ENCODE results near the gene SPOCK1.

Gene SPOCK1

DNA sequence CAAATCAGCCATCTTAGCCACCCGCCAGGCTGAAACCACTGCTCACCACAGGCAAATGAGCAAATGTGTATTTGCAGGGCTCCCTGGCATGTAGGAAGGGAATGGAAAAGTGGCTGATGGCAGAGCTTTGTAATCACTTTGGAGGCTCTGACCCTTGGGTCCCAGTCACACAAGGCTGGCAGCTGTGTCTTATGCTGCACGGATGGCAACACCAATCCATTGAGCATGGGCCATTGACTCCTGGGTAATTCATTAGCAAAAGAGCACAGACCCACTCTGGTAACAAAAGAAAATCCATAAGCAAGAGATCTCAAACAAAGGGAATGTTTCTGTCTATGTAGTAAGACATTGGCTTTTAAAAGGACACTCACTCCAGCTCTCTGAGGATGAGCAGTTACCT is 57.6 kb downstream of the SPOCK1 start:
- DNase-seq: no peak

DNA sequence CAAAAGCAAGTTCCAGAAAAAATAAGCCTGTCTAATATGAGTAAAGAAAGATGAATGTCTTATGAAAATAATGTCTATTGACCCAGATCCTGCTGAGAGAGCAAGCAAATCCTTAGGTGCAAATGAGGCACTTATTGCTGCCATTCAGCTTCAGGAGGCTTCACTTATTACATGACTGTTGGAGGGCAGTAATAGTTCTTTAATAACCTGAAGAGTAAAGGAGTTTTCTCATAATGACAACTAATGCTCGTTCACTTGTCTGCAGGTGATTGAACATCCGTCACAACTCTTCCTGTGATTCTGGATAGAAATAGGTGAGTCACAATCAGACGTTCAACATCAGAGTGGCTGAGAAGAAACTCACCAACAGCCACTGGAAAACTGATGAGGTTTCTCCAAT is 58.3 kb downstream of the SPOCK1 start:
- no peak for DNase-seq

DNA sequence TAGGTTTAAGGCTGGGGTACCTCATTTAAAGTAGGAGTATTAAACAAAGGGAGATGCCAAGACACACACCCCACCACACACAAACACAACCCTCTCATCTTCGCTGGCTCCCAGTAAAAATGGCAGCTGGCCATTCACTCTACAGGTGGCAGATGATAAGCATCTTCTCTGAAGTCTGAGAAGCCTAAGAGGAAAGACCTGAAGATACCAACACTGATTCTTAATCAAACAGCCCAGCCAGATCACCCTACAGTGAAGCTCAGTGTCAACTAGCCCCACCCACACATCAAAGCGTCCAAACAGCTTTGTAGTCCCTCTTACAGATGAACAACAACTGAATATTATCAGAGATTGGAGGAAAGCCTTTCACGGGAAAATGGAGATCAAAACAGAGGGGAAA is 59.5 kb downstream of the SPOCK1 start:
- no peak for DNase-seq

DNA sequence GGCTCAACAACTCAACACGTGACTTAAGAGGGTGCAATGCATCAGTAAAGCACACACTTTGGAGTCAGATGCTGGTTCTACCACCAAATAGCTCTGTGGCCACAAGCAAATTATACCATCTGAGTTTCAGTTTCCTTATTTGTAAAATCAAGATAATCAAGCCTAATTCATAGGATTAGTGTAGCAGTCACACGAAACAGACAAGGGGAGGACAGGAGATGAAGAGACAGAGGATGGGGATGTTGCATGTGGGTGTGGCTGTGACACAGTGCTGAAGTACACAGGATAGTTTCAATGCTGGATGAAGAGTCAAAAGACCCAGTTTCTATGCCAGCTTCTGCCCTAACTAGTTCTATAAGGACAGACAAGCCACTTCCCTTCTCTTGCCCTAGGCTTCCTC is 60.2 kb downstream of the SPOCK1 start:
- no peak for DNase-seq

DNA sequence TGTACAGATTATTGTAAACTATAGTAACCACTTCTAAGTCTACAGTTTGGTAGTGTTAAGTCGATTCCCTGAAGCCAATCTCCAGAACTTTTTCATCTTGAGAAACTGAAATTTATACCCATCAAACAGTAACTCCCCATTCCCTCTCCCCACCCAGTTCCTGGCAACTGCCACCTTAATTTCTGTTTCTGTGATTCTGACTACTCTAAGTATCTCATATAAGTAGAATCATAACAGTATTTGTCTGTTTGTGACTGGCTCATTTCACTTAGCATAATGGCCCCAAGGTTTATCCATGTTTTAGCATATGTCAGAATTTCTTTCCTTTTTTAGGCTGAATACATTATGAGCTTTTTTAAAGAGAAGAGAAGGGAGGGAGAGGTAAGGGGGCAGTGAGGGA is 61.4 kb downstream of the SPOCK1 start:
- no peak for DNase-seq

DNA sequence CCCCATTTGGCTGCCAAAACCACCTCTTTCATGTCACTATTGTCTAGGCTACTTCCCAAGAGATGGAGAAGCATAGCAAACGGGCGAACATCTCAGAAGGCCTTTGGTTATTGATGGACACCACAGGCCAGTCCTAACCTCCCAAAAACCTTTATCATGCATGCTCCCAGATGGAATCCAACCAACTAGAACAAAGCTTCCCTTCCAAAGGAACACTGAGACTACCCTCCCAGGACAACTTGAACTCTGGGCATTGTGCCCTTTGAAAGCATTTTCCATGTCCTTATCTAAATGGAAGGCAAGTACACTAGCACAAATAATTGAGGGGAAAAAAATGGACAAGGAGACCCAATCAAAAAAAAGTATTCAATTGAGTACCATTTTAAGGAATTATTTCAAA is 65.6 kb downstream of the SPOCK1 start:
- DNase-seq: no peak

DNA sequence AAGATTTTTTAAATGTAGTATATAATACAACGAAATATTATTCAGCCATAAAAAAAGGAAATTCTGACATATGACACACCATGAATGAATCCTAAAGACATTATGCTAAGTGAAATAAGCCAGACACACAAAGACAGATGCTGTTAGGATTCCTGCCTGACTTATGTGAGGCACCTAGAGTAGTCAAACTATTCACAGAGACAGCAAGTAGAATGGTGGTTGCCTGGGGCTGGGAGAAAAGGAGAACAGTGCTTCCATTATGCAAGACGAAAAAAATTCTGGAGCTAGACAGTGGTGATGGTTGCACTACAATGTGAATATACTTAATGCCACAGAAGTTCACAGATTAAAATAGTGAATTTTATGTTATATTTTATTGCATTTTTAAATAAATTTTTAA is 66.8 kb downstream of the SPOCK1 start:
- no peak for DNase-seq

DNA sequence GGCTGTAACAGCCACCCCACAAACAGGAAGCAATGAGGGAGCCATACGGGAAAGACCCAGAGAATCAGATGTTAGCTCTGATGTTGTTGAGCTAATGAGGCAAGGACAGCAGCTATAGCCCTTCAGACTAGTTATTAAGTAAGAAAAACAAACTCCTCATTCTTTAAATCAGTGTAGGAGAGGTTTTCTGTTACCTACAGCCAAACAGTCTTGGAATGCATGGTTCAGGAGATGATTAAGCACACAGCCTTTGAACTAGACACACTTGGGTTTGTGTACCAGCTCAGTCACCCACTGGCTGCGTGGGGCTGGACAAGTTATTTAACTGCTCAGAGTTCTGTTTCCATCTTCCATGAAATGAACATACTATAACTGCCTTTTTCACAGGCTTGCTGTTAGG is 68.1 kb downstream of the SPOCK1 start:
- no peak for DNase-seq

DNA sequence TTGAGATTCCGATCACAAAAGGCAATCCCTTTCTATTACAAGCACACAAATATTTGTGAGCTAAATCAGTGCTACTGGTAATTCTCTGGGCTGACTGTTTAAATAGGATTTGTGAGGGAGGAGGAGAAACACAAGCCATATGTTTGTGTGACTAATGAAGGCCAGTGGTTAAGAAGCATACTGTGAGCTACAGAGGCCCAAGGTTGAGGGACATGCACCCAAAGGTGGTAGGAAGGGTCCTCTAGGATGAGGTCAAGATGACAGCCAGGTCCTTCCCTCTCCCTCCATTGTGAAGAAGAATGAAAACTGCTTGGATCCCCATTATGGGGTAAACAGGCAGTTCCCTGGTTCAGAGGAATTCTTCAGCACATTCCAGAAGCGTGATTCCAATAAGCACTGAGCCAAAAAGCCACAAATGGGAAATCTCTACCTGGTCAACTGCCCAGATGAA is 83.9 kb downstream of the SPOCK1 start:
- DNase-seq: no peak

DNA sequence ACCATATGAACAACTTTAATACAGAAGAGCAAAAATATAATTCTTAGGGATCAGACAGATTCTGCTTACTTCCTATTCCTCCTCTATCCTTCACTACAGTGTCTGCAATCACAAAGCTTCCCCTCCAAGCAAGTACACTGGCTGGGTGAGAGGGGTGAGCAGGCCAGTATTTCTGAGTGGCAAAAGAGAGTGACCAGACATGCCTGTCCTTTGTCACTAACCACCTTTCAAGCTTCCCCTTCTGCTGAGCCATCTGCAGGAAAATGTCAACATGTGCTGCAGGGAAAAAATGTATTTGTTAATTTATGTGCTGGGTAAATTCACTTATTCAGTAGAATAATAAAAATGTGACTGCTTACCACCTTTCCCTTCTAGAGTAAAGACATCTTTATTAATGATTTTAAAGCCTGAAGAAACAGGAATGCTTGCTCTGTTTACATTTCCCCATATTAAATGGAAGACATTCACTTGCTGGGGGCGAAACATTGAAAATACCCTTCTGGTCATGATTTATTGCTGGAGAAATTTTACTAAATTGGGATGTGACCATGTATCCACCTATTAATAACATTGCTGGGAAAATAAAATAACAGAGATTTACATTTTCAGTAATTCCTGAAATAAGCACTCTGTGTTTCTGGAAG is 84.9 kb downstream of the SPOCK1 start:
- no peak for DNase-seq

DNA sequence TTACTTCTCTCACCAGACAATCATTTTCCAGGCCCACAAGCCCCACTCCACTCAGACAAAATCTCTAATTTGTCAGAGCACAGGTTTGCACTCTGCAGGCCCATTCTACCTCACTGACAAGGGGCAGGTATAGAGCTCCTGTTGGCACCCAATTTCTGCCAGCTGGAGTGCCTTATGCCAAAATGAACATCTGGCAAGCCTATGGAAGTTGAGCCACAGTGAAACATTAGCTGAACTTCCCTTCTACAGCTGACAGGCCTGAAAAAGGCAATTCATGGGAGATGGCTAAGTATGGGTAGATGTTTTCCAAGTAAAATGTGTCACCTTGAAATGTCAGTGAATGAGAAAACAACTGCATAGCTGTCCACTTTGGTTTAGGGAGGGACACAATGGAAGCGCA is 87.0 kb downstream of the SPOCK1 start:
- no peak for DNase-seq

DNA sequence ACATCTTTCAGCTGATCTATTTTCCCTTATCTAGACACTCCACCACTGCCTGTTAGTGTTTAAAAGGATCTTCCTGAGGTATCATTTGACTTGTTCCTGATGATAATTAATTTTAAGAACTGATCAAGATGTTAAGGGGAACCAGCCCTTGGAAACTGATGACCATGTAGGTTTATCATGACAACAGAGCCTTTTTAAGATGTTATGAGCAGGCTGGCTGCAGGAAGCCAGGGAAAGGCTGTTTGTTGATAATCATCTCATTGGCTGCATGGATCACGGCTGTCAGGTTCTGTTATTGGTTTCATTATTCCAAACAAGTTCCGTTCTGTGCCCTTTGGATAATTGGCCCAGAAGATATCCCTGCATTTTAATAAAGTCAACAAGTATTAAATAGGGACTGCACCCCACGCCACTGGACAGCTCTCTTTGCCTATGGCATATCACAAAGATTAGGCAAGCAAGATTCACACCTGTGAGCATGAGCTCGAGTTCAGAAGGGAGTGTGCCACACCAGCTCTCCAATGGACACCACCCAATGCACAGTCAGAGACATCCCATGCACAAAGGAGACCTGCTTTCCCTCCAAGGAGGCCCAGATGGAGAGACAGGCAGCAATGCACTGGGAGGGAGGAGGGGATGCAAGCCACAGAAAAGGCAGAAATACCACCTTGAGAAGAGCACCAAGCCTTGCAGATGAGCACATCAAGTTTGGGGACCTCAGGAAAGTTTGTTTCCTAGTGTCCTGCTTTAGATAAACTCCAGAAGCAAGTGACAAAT is 88.7 kb downstream of the SPOCK1 start:
- no peak for DNase-seq

DNA sequence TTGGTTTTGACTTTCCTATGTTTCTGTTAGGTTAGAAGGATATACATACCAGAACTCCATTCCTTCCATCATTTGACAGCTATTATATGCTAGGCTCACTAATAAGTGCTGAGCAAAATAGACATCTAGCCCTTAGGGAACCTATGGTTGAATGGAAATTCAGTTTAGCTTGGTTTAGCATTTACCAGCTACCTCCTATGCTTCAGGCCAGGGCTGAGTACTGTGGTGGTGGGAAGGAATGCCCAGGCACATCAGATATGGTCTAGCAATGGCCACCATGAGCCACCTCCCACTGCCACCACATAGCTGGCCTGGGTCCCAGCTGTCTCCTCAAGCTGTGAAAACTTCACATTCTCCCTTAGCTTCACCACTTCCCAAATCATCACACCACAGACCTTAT is 89.4 kb downstream of the SPOCK1 start:
- no peak for DNase-seq

DNA sequence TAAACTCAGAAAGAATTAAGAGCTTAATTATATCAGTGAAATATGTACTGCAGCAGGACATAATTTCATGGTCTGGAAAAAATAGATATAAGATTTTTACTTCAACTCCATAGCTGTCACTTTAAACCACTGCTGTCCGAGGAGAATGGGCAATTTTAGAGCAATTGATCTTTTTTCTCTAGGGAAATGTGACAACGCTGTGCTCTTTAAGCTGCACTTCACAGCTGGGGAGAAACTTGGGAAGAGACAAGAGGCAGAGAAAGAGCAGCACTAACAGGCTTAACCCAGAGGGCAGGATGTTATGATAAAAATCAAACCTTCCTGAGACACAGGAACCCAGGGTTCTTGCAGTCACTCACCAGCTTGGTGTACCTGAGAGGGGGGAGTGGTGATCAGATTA is 92.0 kb downstream of the SPOCK1 start:
- DNase-seq: no peak

DNA sequence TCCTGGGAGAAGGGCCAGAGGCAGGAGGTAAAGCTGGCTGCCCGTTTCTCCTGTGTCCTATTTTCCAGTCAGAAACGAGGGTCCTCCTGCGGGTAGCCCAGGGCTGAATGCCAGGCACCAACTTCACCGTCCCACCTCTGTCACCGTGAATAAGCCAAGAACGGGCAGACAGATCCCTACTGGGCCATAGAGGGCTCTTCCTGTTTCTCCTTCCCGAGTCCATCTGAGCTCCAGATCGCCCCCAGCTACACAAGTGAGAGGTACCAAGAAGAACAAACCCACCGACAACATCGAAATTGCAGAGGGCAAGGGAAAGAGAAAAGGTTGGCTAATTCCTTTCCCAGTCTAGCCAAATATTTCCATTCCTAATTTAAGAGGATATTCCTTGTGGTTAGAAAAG is 93.7 kb downstream of the SPOCK1 start:
- DNase-seq: no peak

DNA sequence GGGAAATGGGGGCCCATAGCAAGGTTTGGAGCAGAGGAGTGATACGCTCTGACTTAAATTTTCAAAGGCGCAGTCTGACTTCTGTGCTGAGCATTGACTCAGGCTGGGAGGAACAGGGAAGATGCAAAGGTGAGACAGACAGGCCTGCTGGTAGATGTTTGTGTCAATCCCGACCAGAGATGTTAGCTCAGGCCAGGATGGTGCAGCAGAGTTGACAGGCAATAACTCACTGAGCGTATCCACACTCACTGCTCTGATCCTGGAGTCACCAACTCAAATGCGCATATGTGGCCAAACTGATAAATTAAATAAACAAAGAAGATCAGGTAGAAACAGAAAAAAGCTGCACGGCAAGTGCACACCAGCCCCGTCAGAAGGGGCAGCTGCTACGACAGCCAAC is 95.3 kb downstream of the SPOCK1 start:
- DNase-seq: no peak

DNA sequence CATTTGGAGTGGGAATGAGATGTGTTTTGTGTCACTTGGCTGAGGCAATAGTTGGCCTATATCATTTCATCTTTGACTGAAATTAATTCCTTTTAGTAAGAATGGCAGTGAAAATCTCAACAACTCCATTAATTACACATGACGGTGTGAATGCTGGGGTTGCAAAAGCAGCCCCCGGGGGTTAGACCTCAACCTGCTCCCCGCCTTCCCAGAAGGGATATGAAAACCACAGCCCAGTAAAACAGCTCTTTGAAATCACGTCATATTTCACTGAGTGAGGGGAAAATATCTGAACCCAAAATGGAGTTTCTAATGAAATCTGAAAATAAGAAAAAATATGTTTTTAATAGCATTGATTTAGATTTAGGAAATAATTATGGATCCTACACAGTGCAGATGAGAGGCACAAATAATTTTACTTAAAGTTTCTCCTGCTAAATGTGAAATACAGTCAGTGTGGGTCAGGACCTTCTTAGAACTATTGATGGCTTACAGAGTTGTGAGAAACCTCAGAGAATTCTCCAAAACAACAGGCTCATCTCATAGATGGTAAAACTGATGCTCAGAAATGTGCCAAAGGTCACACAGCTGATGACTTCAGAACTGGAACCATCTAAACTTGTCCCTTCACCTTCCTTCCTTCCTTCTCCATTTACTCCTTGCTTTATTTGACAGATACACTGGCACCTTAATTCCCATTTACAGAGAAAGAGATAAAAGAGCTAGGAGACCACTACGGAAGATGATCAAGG is 96.5 kb downstream of the SPOCK1 start:
- DNase-seq: no peak

DNA sequence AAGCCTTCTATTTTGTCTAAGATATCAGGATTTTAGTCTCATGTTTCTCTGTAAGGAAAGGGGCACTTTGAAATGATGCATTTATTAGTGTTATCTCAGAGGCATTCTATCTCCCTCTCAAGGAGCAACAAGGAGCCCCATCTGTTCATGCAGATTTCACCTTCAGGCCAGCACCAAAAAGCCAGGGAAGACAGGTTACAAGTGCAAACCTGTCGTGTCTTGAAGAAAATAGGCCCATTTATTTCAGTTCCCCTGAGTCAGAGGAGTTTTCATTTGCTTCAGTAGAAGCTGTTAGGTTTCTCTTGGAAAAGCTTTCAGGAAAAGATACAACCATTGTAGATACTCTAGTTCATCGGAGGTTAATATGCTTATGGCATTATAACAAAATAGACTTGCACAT is 97.2 kb downstream of the SPOCK1 start:
- DNase-seq: no peak

DNA sequence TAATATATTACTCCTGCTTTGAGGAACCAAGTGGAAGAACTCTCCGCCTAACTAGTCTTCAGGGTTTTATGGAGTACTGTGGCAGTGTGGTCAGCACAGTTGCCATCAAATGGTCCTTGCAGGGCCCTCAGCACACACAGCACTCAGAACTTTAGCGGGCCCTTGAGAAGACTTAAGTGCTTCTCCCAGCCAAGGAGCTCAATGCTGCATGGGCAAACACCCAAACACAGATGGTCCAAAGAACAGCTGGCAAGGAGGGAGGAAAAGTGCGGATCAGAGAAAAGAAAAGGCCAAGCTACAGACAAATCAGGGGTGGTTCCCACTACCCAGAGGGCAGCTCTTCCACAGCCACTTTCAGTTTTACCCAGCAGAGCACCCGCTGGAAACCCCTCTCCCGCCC is 98.6 kb downstream of the SPOCK1 start:
- no peak for DNase-seq

DNA sequence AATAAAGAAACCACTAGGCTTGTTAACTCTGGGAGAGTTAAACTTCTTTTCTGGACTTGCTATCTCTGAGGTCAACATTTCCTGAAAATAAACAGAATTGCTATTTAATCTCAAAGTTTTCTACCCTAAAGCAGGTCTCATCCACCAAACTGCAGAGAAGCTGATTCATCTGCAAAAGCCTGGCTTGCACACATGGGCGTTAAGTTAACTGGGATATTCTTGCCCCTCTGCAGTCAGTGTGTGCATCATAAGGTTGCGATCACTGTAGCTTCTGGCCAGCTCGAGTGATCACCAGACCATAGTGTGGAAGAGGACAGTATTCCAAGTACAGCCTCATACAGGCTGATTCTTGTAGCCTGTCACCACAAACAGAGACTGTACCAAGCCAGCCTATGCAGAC is 99.2 kb downstream of the SPOCK1 start:
- no peak for DNase-seq

DNA sequence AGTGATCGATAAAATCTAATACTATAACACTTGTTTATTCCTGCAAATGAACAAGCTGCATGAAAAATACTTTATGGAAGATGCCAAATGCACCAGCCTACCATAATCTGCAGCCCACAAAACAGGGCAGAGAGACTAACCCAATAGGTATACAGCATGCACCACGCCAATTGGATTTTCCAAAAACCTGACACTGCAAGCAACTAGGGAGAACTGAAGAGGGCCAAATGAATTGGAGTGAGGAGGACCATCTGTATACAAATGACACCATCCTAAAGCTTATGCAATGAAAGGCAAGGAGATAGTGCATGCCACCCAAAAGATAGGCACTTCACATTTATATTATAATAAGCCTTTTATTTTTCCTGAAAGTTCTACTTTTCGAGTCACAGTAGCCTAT is 100.4 kb downstream of the SPOCK1 start:
- no peak for DNase-seq

DNA sequence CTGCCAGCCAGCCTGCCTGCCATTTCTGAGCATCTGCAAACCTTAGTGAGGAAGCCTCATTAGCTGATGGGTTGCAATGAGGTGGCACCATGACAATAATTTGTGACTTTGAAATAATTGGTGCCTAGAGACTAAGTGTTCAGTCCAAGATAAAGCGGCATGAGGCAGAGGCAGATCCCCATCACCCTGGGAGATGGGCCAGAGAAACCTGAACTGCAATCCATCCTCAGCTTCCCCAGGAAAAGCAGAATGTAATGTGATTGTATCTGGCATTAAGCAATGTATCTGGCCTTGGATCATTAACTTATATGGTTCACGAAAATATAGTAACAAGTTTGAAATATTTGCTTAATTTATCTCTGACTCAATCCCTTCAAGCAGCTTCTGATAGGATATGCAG is 101.0 kb downstream of the SPOCK1 start:
- no peak for DNase-seq

DNA sequence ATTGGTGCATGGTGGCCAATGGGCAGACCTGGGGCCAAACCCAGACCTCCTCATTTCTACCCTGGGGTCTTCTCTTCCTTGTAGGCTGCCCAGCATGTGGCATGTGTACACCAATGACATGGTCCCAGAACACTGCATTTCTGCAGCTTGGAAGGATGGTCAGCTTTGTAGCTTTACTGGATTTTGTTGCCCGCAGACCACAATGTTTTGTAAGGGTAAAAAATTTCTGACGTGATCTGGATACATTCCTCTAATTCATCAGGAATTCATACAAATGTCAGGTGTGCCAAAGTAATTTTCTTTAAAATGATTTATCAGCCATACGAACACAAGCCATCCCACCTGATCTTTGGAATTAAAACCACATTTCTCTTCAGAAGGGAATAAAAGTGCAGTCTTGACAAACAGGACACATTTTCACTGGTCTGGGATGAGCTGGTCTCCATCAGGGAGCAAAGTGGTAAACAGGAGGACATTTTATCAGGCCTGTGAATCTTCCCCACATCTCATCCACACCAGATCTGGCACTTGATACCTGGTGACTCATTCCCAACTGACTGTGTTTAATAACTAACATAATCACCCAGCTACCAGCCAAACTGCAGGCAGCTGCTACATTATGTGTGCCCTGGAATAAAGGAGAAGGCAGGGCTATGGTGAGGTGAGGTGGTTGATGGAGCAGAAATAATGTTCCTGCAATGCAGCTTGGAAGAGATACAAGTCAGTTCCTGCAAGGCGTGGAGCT is 103.9 kb downstream of the SPOCK1 start:
- no peak for DNase-seq

Measured in suppressor macrophage (primary cell).